Nephron progenitor cell (in vitro differentiated cells): Measurements from ENCODE around the gene ACO1.
A peak's percentile ranks its signal among the peaks of the same experiment; 100 is the strongest.

Experiments
- DNase-seq: peaks from one replicate; pipeline ENCODE4 v3.0.0; 2021
- H3K27ac Mint-ChIP-seq: 2 replicates; pipeline ENCODE4 v1.8.0; 2021; ENCODE audit warnings: mild to moderate bottlenecking, moderate library complexity, mixed read lengths
- H3K27me3 Mint-ChIP-seq: 2 replicates; pipeline ENCODE4 v1.8.0; 2021; ENCODE audit warnings: mild to moderate bottlenecking, low read depth, mixed read lengths; ENCODE audit not compliant: poor library complexity
- H3K36me3 Mint-ChIP-seq: 2 replicates; pipeline ENCODE4 v1.8.0; 2021; ENCODE audit warnings: low read depth, mixed read lengths
- H3K4me1 Mint-ChIP-seq: 2 replicates; pipeline ENCODE4 v1.8.0; 2021; ENCODE audit warnings: mixed read lengths
- H3K4me3 Mint-ChIP-seq: 2 replicates; pipeline ENCODE4 v1.8.0; 2021; ENCODE audit warnings: mild to moderate bottlenecking, moderate library complexity, mixed read lengths
- H3K9me3 Mint-ChIP-seq: 2 replicates; pipeline ENCODE4 v1.8.0; 2021; ENCODE audit warnings: mild to moderate bottlenecking, moderate library complexity, mixed read lengths
- CTCF ChIP-seq: fragments of 200-600 bp; sonication (generic); IDR thresholded peaks from 2 replicates; pipeline ENCODE4 v1.5.0; 2021; ENCODE audit warnings: antibody characterized with exemption

The ACO1 gene

GRCh38 chr9:32384364-32385151 lies at the start of gene ACO1:
TSS of gene ACO1 (plus strand) at chr9:32384643. CDS start at chr9:32405507, 20,864 bp downstream.
- H3K4me1 Mint-ChIP-seq: peaks cover 15% of the 10 kb centered on the region
- H3K27me3 Mint-ChIP-seq: peaks cover 51% of the 10 kb centered on the region
- no peak within 1 kb of the TSS for H3K27ac Mint-ChIP-seq
- TF ChIP-seq CTCF: no peak
- H3K9me3 Mint-ChIP-seq: no peaks in the 10 kb centered on the region
- no peaks in the 10 kb centered on the region for H3K36me3 Mint-ChIP-seq
- DNase-seq: peak; percentile 97
- H3K4me3 Mint-ChIP-seq: peak within 1 kb of the TSS; percentile 94

- H3K4me1 Mint-ChIP-seq: no peaks in the 10 kb centered on the region
- DNase-seq: no peak
- H3K27ac Mint-ChIP-seq: no peak overlapping the region
- no peaks in the 10 kb centered on the region for H3K9me3 Mint-ChIP-seq
- no peak overlapping the region for H3K4me3 Mint-ChIP-seq
- H3K36me3 Mint-ChIP-seq: no peaks in the 10 kb centered on the region
- TF ChIP-seq CTCF: no peak
- H3K27me3 Mint-ChIP-seq: peaks cover 5% of the 10 kb centered on the region
Observed at GRCh38 chr9:32334916-32335895, 49.2 kb upstream of the ACO1 start.

- DNase-seq: no peak
- no peak for TF ChIP-seq CTCF
- H3K27me3 Mint-ChIP-seq: no peaks in the 10 kb centered on the region
- H3K4me3 Mint-ChIP-seq: no peak overlapping the region
- H3K36me3 Mint-ChIP-seq: no peaks in the 10 kb centered on the region
- H3K9me3 Mint-ChIP-seq: no peaks in the 10 kb centered on the region
- no peak overlapping the region for H3K27ac Mint-ChIP-seq
- peaks cover 6% of the 10 kb centered on the region for H3K4me1 Mint-ChIP-seq
Observed at GRCh38 chr9:32339424-32339823, 45.0 kb upstream of the ACO1 start.

- Mint-ChIP-seq H3K4me3 (no peak overlapping the region), H3K4me1 (peaks cover 6% of the 10 kb centered on the region), H3K27me3 (no peaks in the 10 kb centered on the region), H3K9me3 (no peaks in the 10 kb centered on the region), H3K27ac (no peak overlapping the region), H3K36me3 (no peaks in the 10 kb centered on the region)
- no peak for TF ChIP-seq CTCF
- no peak for DNase-seq
Observed at GRCh38 chr9:32340361-32340760, 44.1 kb upstream of the ACO1 start.

GRCh38 chr9:32344551-32345182 lies 39.8 kb upstream of the ACO1 start:
- no peak overlapping the region for H3K27ac Mint-ChIP-seq
- H3K36me3 Mint-ChIP-seq: no peaks in the 10 kb centered on the region
- TF ChIP-seq CTCF: no peak
- peaks cover 13% of the 10 kb centered on the region for H3K4me1 Mint-ChIP-seq
- peaks cover 5% of the 10 kb centered on the region for H3K27me3 Mint-ChIP-seq
- H3K9me3 Mint-ChIP-seq: no peaks in the 10 kb centered on the region
- DNase-seq: no peak
- no peak overlapping the region for H3K4me3 Mint-ChIP-seq
